Adipose tissue (tissue), 3 donors: Measurements from ENCODE around the gene RFTN1. TPM values are rescaled to one million over a fixed set of nuclear protein-coding genes. Genes with fewer than 3 reads are reported as not detected.

Experiments used
- H3K27ac ChIP-seq: one replicate; pipeline ENCODE4 v1.5.1; 2013; ENCODE audit warnings: low read depth, low read length
- WGBS, 3 donors: extraction: QIAGEN DNeasy Blood & Tissue Kit; methylation state at CpG; one replicate each; pipeline ENCODE4 v1.1.7; 2013; 5-methylcytosine and 5-hydroxymethylcytosine counted together
- polyA plus RNA-seq, 3 donors: library from polyadenylated mRNA; stranded (reverse); fragments of 200-250 nt; gene quantifications; one replicate each; pipeline ENCODE4 v1.2.3, GENCODE V29; 2013
- donor health status: healthy with polysubstance abuse.
- donor health status: Bipolar disorder and iron deficiency.
- donor health status: healthy.

The RFTN1 gene
- polyA plus RNA-seq, 3 donors, result 5.7 to 46.0 (median 44.4) TPM

- WGBS, 3 donors, result 84 to 90% (median 89%) methylated on average over 3 of the region's 3 CpGs
- no peak overlapping the region for H3K27ac ChIP-seq
Measured at GRCh38 chr3:16510620-16511319, 2.7 kb downstream of the RFTN1 start.

GRCh38 chr3:16509721-16510619 lies 3.5 kb downstream of the RFTN1 start:
- 56 to 73% (median 67%) methylated on average over 10 of the region's 10 CpGs for WGBS, 3 donors
- H3K27ac ChIP-seq, result no peak overlapping the region

DNA sequence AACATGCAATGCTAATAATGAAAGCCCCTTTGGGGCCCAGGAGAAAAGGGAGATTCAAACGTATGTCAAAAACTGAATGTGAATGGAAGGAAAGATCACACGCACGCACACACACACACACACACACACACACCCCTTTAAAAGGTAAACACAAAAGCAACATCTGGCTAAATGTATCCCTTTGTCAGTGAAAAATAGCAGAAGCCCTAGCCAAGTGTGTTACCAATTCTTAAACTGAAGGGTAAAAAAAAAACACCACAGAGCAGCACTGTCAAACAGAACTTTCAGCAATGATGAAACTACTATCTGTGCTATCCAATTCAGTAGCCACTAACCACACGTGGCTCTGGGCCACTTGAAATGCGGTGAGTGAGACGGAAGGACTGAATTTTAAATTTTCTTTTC lies 4.9 kb downstream of the RFTN1 start:
- WGBS, 3 donors, result 44 to 58% (median 47%) methylated on average over 6 of the region's 6 CpGs
- H3K27ac ChIP-seq, result no peak overlapping the region

DNA sequence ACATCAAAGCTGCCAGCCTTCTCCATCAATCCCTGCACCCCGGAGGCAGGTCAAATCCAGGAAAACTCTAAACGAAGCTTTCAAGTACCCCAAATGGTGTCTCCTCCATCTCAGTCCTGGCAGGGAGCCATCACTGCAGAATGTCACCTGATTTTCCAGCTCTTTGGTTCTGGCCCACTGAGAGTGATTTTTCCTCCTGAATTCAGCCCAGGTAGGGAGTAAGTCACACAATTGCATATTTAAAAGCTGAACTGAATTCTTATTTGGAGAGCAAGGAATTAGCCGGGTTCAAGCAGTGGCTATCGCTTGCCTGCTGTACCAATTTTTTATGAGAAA lies 5.3 kb downstream of the RFTN1 start:
- no peak overlapping the region for H3K27ac ChIP-seq
- WGBS, 3 donors, result 62 to 75% (median 65%) methylated on average over 4 of the region's 4 CpGs

DNA sequence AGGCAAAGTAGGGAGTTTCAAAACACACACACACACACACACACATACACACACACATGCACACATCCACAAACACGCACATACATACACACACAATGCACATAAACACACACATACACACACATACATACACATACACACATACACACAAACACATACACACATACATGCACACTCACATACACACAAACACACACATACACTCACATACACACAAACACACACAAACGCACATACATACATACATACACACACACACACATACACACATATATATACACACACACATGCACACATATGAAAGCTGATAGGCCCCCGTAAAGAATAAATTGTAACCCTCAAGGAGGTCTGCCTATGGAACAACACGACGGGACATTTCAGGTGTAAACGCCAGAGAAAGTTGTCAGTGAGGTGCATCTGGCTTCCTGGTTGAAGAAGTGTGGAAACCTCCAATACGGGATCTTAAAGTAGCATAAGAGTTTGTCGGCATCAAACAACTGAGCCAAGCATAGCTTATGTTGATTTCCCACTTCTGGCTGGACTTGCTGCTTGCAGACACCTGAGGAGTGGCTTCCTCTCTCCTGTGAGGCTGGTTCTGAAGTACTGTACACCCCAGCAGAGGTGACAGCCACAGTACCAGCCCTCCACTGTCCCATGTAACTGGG lies 5.8 kb downstream of the RFTN1 start:
- WGBS, 3 donors, result 86 to 91% (median 90%) methylated on average over 8 of the region's 8 CpGs
- no peak overlapping the region for H3K27ac ChIP-seq

DNA sequence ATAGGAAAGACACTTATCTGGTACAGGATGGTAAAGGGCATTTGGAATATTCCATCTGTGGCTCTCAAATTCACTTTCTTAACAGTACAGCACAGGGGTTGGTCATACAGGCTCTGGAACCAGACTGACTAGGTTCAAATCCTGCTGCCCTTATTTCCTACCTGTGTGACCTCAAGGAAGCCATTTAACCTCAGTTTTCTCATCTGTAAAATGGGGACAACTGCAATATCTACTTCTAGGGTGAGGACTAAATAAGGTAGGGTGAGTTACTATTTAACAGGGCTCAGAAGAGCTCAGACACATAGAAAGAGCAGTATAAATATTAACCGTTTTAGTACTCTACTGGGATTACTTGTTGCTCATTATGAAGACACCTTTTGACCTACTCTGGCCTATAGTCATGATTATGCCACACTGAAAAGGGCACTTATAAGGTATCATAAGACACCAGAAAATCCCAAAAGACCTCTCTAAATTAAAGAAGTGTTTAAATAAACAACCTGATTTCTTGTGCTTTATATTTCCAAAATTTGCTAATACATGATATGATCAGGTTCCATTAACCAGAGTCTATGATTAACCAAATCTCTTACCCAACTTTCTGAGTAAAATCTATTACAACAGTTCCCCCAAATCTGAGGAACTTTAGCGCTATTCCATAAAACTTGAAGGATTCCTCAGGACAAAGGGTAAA lies 6.5 kb downstream of the RFTN1 start:
- no peak overlapping the region for H3K27ac ChIP-seq
- WGBS, 3 donors, result 84 to 89% (median 84%) methylated on average over 2 of the region's 2 CpGs

GRCh38 chr3:16506451-16506850 lies 7.0 kb downstream of the RFTN1 start:
- 84 to 96% (median 91%) methylated on average over 3 of the region's 3 CpGs for WGBS, 3 donors

GRCh38 chr3:16504692-16505091 lies 8.8 kb downstream of the RFTN1 start:
- 84% methylated on average over 4 of the region's 4 CpGs for WGBS, 3 donors
- no peak overlapping the region for H3K27ac ChIP-seq

More at GRCh38 chr3:16506451-16506850, 7.0 kb downstream of the RFTN1 start:
- H3K27ac ChIP-seq, result no peak overlapping the region

GRCh38 chr3:16504242-16504641 lies 9.3 kb downstream of the RFTN1 start:
- WGBS, 3 donors, result 61 to 96% (median 62%) methylated on average over 2 of the region's 2 CpGs
- no peak overlapping the region for H3K27ac ChIP-seq

DNA sequence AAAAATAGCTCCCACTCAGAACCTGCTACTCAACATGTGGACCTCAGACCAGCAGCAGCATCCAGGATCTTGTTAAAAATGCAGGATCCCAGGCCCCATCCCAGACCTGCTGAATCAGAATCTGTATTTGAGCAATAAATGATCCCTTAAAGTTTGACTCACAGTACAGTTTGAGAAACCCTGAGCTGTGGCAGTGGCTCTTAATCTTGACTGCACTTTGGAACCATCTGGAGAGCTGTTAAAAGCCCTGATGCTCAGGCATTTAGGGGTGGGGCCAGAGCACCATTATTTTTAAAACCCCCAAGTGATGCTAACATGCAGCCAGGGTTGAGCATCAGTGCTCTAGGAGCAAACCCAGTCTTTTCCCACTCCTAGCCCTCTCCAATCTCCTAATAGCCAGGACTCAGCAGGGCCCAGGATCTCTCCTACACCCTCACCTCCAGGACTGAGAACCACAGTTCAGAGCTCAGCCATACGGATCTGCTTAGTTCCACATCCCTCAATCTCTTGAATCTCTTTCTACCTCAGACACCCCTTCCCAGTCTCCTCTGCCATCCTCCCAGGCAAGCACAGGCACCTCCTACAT lies 10.2 kb downstream of the RFTN1 start:
- H3K27ac ChIP-seq, result no peak overlapping the region
- 71 to 83% (median 79%) methylated on average over 1 of the region's 1 CpG for WGBS, 3 donors

DNA sequence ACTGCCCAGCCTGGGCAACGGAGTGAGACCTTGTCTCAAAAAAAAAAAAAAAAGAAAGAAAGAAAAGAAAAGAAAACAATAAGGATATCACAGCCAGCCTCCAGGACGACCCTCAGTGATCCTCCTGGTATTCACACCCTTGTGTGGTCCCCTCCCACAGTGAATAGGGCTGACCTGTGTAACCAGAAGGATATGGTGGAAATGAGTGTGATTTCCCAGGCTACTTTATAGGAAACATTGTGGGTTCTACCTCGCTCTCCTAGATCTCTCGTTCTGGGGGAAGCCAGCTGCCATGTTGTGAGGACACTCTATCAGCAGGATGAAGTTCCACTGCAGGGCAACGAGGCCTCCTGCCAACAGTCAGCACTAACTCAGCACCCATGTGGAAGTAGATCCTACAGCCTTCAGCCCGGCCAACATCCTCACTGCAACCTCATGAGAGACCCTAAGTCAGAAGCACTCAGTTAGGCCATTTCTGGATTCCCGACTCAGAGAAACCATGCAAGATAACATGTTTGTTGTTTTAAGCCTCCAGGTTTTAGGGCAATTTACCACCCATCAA lies 11.1 kb downstream of the RFTN1 start:
- H3K27ac ChIP-seq, result no peak overlapping the region
- WGBS, 3 donors, result 77 to 83% (median 81%) methylated on average over 7 of the region's 7 CpGs

DNA sequence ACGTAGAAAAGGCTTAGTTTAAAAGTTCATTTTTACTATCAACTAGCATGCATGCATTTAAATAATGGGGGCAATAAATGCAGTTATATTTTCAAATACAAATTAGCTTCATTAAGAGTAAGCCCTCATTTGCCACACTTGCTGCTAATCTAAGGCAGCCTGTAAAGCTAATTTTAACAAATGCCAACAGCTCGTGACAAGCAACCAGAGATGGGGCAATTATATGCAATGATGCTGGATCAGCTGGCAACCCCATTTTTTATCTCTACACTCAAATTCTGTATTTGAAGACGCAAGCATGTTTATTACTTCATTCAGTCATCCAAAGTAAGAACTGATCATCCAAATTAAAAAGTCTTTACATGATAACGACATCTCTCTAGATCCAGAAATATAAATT lies 12.1 kb downstream of the RFTN1 start:
- H3K27ac ChIP-seq, result no peak overlapping the region
- WGBS, 3 donors, result 81 to 92% (median 86%) methylated on average over 4 of the region's 4 CpGs

DNA sequence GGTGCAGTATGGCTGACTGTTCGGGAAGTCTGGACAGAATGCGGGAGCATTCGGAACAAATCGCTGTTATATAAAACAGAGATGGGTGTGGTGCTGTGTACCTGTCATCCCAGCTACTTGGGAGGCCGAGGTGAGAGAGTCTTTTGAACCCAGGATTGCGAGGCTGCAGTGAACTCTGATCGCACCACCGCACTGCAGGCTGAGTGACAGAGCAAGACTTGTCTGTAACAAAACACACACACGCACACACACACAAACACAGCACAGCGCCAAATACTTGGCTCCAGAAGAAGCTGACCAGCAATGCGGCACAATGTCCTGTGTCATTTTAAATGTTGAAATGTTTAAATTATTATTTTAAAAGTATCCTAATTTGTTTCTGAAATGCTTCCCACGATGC lies 12.6 kb downstream of the RFTN1 start:
- WGBS, 3 donors, result 85 to 95% (median 91%) methylated on average over 12 of the region's 12 CpGs
- H3K27ac ChIP-seq, result no peak overlapping the region

DNA sequence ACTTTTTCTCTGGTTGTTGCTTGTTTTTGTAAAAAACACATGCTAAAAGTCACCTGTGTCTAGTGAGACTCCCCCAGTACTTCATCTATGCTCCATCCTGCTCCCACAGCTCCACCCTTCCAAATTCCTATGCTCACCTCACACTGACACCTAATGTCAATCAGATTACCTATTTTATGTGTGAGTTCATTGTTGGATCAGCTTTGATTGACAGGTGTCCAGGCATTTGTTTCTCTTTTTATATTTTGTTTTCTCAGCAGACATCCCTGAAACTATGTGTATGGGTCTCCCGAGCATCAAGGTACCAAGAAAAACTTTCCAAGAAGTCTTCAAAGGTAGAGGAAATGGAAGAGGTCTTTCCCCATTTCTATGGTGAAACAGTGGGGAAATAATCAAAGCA lies 13.4 kb downstream of the RFTN1 start:
- no peak overlapping the region for H3K27ac ChIP-seq
- WGBS, 3 donors, result 91 to 100% (median 98%) methylated on average over 1 of the region's 1 CpG

DNA sequence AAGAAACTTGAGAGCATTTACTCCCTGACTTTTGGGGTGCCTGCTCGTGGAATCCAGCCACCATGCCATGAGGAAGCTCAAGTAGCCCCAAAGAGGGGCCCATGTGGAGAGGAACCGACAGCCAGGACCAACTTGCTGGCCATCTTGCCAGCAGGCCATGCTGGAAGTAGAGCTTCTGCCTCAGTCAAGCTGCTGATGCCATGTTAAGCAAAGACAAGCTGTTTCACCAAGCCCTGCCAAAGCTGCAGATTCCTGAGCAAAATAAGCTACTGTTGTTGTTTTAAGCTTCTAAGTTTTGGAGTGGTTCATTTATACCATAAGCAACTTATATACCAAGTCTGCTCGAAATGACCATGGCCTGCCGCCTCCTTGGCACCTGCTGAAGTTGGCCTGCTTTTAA lies 14.1 kb downstream of the RFTN1 start:
- no peak overlapping the region for H3K27ac ChIP-seq
- WGBS, 3 donors, result 78 to 98% (median 97%) methylated on average over 4 of the region's 4 CpGs

- H3K27ac ChIP-seq, result no peak overlapping the region
- 67 to 77% (median 76%) methylated on average over 5 of the region's 5 CpGs for WGBS, 3 donors
Measured at GRCh38 chr3:16498130-16498890, 15.2 kb downstream of the RFTN1 start.

DNA sequence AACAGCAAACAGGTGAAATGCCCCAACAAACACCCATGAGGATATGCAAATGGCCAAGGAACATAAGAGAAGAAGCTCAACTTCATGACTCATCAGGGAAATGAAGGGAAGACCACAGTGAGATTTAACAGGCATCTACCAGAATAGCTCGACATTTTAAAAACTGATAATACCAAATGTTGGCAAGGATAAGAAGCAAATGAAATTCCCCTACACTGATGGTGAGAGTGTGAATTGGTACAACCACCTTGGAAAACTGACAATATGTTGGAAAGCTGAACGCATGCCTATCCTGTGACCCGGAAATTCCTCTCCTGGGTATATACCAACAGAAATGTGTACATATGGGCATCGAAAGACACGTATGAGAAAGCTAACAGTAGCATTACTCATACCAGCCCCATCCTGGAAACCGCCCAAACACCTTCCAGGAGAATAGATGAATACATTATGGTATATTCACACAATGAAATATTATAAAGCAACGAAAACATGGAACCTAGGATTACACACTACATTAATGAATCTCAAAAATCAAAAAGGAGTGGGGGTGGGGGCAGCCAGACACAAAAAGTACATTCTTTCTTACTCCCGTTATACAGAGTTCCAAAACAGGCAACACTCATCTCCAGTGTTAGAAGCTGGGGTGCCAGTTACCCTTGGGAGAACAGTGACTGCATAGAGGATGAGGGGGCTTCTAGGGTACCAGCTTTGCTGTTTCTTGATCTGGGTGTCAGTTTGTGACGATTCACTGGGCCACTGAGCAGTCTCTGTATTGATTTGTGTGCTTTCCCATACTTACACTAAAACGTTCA lies 16.9 kb downstream of the RFTN1 start:
- no peak overlapping the region for H3K27ac ChIP-seq
- WGBS, 3 donors, result 73 to 88% (median 88%) methylated on average over 10 of the region's 10 CpGs
